HG03135 (cell line): ENCODE measurements around the gene SKAP2.

Source experiments
- ATAC-seq: cut with Tn5 transposase; IDR thresholded peaks from one replicate; pipeline ENCODE4 v1.9.1; 2021; ENCODE audit warnings: mild to moderate bottlenecking, moderate library complexity; ENCODE audit not compliant: unreplicated experiment

The SKAP2 gene

DNA sequence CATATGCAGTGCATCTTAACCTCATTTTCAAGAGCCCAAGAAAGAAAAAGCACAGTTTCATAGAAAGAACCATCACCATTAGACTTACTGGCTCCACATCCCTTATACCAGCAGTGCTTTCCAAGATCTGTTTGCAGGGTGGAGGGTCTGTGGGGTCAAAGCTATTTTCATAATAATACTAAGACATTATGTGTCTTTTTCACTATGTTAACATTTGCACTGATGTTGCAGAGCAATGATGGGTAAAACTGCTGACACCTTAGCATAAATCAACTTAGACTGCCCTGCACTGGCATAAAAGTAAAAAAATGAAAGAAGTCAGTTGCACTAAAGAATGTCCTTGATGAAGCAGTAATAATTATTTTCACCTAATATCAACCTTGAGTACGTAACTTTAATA lies 166.2 kb downstream of the SKAP2 start:
- no peak for ATAC-seq

DNA sequence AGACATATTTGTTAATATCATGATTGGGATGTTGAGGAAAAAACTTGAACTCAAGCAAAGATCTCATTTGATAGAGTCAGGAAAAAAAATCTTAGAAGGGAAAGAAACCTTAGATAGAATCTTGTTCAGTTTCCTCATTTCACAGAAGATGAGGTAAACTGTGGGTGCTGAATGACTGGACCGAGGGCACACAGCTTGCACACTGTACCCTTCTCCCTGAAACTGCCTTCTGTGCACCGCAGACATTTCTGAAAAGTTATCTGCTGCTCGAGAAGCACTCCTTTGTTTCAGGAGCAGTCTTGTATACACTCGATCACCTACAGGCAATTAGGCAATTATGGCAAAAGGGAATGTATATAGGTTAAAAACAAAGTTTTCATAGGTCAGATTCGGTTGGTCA lies 167.4 kb downstream of the SKAP2 start:
- ATAC-seq: no peak

DNA sequence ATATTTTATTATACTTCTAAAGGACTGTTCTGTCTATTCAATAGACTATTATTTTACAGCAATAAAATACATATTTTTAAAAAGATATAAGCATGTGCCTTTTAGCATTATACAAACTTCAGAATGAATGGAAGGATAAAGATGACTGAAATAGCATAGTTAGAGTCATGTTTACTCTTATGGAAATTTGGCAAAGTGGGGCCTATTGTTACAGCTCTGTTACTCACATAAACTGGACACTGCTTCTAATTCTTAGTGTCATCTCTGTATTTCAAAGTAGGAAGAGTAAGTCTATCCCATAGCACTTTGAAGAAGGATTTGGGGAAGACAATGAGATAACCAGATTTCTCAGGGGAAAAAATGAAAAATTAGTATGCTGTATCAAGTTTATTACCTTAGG lies 168.2 kb downstream of the SKAP2 start:
- ATAC-seq: no peak

DNA sequence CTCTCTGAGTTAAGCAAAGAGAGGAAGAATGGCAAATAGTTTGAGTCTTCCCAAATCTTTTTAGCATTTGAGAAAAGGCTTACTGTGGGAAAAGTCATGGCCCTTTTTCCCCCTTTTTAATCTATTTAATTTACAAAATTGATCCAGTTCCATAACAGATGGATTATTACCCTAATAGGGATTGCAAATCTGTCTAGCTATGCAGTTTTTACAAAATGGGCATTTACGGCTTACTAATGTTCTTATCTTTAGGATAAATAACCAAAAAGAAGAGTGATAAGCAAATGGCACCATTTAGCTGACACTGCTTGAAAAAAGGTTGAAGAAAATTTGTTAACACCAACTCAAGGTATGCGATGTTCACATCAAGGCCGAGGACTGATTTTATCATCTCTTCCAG lies 169.7 kb downstream of the SKAP2 start:
- ATAC-seq: no peak

DNA sequence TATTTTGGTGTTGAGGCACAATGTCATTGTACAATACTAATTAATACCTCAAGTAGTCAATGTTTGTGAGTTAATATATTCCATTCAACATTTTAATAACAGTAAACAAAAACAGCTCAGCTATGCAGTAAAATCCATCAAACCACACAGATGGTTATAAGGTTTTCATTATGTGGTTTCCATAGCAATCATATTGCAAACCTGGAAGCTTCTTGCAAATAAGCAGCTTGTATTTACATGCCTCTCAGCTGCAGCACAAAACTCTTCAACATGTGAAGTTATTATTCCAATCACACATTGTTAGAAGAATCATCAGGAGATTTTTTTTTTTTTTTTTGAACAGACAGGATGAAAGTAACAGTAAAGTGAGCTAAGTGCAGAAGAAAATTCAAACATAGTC lies 170.2 kb downstream of the SKAP2 start:
- no peak for ATAC-seq

DNA sequence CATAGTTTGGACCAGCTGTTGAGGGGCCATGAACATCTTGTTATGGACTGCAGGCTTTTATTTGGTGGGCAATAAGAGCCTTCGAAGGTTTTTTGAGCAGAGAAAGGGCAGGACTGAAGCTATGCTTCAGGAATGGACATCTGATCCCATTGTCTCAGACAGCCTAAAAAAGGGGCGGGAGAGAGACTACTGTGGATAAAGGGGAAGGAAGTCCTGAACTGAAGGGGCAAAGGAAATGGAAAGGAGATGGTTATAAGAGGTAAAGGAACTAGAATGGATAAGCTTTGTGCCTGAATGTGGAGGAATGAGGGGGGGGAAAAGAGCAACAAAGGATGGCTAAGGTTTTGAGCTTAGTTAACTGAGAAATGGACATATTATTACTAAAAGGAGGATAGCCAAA lies 172.5 kb downstream of the SKAP2 start:
- no peak for ATAC-seq

DNA sequence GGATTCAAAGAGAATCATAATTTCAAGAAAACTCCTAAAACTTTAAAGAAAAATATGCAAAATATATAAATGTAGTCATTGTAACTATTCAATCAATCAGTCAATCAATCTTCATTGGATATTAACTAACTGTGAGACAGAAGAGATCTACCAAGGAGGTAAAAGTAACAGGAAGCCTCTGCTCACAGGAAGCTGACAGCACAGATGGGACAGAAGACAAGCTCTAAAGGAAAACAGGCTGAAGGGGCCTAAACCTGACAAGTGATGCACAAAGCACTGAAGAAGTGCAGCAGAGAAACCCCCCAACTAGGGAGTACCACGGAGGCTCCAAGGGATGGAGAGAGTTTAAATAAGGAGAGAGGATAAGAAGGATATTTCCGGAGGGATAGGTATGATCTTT lies 173.0 kb downstream of the SKAP2 start:
- ATAC-seq: no peak

DNA sequence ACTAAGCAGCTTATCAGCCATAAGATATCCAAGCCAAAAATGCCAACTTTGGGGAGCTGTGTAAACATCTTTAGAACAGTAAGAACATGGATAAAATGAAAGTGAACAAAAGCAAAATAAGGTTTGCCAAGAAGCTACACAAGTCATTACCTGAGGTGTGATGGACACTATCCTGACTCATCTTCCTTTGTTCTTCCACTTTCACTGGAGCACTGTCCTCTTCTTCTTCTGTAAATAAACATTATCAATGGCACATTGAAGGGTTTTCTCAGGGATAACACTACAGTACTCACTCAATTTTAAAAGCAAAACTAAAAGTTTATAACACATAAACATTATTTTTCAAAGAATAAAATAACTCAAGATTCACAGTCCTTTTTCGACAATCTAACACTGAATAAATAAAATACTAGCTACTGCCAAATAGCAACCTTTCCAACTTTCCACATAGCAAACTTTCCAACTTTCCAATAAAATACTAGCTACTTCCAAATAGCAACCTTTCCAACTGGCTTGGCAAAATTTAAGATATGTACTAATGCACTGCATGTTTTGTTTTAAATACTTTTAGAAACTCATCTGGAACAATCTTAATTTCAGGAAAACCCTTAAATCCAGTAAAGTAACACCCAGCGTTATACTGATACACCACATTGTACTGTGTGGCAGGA lies 174.1 kb downstream of the SKAP2 start:
- ATAC-seq: no peak

DNA sequence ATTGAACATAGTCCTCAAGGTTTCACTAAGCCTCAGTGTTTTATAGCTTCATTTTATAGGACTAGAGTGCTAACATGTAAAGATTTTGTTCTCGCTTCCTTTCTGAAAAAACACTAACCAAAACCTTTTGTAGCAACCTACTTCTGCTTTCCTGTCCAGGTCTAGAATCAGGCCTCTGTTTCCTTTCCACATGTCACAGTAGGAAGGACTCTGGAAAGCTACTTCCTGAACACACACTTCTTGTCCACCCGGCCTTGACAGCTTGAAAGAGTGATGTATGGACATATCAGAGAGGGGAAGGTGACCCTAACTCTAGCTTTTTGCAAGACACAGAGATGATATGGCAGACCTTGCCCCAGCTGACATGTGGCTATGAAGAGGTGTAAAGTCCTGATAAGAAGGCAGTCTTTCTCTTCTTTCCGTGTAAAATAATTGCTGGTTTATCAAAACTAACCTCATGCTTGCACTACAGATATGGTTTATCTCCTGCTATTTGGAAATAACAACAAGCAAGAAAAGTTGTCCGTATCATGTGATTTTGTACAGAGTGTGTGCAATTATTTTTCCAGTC lies 175.4 kb downstream of the SKAP2 start:
- peak; percentile 72 for ATAC-seq

DNA sequence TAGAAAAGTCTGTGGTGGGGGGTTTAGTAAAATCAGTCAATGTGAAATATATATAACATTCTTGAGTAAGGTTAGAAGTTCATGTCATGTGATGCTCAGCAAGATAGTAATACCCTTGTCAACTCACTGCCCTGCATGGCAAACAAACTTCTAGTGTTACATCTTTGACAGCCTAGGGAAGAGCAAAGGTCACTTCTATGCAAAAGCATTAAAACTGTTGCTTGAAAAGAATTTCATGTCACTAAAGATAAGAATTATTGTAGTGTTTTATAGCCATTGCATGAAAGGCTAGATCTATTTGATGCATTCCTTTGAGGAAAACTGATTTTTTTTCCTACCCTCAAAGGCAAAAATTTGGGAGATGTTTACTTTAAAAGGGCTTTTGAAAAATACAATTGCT lies 176.0 kb downstream of the SKAP2 start:
- ATAC-seq: no peak

DNA sequence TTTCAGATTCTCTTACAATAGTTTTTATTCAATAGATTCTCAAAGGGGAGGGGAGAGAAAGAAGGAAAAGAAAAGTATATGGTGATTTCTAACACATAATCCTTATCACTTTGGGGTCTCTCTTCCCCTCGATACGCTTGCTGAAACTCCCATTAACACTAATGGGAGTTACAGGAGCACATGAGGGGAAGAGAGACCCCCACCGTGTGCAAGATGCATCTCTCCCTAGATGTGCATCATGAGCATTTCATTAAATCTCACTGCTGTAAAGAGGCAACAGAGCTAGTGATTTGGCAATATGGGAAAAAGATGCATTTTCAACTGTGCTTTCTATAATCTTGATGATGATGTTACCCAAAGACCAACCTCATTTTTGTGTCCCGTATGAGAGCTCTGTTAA lies 177.4 kb downstream of the SKAP2 start:
- ATAC-seq: no peak

DNA sequence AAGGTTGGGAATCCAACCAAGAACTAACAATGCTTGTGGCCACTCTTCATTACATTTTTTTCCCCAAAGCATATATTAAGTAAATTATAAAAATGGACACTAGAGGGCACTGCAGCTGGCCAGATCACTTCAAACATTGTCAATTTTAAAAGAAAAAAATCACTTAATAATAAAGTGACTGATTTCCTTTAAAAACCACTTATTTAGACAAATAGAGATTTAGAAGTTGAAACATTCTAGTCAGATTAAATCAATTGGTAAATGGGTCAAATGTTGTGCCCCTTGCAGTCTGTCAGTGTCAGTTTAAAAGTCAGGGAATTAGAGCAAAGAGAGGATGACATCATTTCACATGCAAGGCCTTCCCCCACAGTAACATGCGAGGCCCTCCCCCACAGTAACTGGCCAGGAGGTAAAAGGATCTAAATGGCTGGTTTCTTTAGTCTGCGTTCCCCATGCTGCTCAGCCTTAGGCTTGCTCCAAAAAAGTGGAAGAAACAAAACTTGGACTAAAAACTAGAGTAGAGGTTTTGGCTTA lies 177.9 kb downstream of the SKAP2 start:
- ATAC-seq: no peak

DNA sequence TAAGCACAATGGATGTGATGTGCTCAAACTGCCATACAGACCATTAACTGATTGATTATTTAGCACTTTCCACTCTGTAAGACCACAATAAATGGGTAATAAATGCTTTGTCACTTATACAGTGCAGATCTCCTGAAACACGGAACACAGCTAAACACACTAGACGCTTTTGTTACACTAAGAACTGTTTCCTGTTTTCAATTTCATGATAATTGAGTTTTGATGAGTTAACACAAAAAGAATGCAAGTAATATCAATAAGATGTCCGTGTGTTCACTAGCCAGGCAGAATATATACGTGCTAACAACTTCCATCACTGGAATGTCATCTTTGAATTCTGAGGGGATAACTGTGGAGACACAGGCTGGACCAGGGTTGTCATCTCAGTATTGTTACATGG lies 178.8 kb downstream of the SKAP2 start:
- ATAC-seq: no peak

DNA sequence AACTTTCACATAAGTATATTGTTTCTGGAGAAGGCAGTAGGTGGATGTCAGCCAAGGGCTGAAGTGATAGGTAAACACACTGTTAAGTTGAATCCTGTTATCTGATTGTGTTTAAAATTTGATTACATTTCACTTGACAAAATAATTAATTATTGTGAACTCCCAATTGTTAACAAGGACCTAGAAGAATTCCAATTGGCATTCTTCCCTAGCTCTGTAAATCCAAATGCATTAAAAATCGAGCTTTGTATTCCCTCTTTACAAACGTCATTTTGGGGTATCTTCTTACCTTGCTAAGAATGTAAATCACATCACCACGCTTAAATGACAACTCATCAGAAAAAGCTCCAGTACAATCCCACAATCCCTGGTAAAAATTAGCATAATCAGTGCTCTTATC lies 179.9 kb downstream of the SKAP2 start:
- no peak for ATAC-seq

DNA sequence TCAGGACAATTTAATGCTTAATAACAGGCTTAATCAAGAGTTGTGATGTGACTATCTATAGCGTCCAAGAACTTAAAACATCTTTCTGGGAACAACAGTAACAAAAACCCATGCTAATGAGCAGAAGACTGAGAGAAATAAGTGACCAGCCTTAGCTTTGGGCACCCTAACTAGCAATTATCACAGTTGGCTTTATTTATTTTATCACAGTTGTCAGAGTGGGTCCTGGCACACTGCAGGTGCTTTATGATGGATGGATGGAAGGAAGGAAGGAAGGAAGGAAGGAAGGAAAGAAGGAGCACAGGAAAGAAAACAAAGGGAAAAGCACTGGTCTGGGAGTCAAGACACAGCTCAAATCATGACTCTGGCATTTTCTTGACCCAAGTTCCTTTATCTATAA lies 181.1 kb downstream of the SKAP2 start:
- no peak for ATAC-seq

DNA sequence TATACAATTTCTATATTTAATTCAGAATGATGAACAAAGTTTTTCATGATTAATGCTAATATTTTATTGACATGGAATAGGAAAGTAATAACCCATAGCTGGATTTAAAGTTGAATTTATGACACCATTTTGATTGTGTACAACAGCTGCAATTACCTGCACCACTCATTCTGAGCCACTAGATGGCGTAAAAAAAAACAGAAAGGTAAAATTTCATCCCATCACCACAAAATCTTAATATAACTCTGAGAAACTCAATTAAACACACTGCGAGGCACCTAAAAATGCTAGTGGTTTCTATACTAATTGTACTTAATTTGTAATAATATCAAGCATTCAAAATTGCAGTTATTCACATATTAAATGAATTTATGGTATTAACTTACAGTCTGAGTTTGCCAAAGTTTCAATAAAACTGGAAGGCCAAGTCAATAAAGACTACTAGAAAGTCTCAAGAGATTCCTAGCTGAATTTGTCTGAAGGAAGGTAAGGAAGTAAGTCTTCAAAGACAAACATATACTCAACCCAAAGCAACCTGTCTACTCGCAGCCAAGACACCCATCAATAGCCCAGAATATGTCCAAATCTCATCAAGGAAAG lies 182.5 kb downstream of the SKAP2 start:
- ATAC-seq: no peak

DNA sequence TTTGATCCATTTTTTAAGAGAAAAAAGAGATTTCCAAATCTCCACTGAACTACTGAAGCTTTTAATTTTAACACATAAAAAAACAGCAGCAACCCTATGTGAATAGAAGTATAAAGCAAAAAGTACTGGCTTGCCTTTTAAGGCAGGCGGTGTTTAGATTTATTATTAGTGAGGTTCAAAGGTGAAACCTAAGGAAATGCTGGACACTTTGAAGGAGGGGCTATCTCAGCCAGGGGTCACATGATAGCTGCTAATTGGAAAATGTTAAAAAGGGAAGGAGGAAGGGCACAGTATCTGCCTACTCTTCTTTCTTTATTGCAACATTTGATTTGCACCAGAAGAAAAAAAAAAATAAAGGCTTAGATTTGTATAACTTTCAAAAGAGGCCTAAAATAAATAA lies 183.8 kb downstream of the SKAP2 start:
- no peak for ATAC-seq

DNA sequence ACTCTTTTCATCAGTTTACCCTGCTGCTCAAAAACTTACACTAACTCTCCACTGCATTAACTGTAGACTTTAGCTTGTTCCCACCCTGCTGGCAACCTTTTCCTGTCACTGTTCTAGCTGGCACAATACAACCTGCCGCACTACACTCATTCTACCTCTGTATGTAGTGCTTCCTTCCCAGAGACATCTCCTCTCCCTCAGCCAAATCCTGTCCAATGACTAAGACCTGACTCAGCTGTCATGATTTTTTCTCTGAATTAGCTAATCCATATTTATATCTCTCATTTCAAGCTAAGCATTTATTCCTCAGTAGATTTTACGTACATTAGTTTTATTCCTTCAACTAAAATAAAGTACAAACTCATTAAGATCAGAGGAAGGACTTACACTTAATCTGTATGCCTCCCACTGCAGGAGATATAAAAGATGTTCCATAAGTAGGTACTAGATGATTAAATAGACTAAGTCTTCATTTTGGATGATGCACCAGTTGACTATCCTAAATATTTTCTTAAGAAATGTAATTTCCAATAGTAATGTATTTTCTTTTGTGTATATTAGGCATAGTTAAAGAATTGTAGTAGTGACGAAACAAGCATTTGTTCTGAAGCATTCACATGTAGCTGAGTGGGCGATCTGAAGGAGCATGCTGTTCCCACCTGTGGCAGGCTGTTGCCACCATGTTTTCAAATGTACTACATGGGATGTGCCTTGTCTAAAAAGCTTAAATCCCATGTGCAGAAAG lies 189.1 kb downstream of the SKAP2 start:
- ATAC-seq: no peak

DNA sequence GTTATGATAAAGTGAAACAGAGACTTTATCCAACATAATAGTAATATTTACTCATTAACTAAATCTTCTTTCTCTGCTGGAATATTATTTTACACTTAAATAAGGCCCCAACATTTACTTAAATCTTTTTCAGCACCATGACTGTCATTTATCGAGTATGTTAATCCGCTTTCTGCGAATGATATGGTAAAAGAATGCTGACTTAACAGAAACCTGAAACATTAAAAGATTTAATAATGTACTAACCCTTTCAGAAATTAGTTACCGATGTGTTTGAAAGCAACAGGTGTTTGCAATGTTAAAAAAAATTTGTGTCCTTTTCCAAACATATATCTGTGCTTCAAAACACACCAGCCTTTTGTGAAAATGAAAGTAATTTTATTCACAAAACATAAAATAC lies 190.5 kb downstream of the SKAP2 start:
- ATAC-seq: no peak

DNA sequence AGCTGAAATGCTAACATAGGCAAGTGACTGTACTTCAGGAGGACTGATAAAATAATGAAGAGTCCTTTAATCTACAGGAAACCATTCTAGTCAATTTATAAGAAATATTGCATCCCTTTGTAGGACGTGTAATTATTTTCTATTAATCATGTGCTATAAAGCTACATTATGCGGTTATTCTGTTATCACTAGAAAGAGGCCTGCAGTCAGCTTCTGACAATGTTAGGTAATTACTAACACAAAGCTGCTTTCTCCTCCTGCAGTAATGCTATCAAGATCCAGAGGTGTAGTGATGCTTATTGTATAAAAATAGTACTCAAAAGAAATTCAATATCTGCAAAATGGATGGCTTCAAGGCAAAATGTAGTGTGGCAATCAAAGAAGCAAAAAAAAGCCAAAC lies 191.1 kb downstream of the SKAP2 start:
- no peak for ATAC-seq

DNA sequence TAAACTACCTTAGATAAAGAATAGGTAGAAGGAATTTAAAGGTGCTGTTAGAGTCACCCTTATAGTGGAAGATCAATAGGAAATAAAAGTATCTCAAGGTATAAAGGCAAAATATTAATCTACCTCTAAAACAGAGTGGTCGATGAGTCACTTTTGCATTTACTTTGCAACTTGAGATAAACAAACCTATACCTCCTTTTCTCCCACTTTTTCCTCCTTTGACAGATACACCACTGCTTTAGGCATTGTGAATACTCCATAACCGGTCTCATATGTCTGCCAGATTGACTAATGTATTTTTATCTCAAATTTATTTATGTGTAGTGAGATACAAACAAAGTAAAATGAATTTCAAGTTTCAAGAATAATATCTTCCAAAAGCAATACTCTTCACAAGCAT lies 193.5 kb downstream of the SKAP2 start:
- ATAC-seq: no peak

DNA sequence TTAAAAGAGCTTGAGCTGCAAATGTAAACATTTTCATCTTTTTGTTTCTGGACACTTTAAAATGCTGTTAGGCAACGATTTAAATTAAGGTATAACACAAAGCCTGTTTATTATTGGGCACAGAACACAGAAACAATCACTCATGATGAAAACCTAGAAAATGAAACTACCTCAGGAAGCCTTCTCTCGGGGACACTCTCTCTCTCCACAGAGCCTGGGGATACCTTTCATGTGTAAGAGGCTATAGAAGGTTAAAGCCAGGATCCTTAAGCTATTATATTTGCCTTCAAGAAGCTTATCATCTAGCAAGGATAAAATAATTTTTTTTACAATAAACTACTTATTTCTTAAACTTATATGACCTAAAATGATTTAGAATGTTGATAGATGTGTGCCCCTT lies 194.1 kb downstream of the SKAP2 start:
- no peak for ATAC-seq
